ENCODE measurements around the gene IWS1.

DNA sequence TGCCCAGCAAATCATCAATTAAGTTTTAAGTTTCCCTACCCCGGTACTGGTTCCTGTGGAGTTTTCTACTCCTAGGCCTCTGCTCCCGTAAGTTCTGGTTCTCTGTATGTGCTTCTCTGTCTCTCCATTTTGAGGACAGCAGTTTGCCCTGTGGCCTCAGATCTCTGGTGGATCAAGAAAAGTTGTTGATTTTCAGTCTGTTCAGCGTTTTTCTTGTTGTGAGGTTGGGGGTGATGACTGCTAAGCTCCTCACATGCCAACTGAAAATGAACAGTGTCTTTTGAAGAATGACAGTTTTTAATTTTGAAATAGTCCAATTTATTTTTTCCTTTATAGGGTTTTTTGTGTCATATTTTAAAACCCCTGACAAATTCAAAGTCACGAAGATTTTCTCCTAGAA, 76.4 kb downstream of the IWS1 start:
- TF ChIP-seq POLR2A (IDR thresholded peaks at IDR 0.05), result no peak
- TF ChIP-seq, protein P1, sequence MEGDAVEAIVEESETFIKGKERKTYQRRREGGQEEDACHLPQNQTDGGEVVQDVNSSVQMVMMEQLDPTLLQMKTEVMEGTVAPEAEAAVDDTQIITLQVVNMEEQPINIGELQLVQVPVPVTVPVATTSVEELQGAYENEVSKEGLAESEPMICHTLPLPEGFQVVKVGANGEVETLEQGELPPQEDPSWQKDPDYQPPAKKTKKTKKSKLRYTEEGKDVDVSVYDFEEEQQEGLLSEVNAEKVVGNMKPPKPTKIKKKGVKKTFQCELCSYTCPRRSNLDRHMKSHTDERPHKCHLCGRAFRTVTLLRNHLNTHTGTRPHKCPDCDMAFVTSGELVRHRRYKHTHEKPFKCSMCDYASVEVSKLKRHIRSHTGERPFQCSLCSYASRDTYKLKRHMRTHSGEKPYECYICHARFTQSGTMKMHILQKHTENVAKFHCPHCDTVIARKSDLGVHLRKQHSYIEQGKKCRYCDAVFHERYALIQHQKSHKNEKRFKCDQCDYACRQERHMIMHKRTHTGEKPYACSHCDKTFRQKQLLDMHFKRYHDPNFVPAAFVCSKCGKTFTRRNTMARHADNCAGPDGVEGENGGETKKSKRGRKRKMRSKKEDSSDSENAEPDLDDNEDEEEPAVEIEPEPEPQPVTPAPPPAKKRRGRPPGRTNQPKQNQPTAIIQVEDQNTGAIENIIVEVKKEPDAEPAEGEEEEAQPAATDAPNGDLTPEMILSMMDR (IDR thresholded peaks at IDR 0.05), result no peak

Measured in uterus (tissue), 2 donors.